ENCODE results near the gene SIMC1. TPM values are rescaled to one million over a fixed set of nuclear protein-coding genes. Genes with fewer than 3 reads are reported as not detected.
A peak's percentile ranks its signal among the peaks of the same experiment; 100 is the strongest.
"Not testable (repeated sequence)": the region's sequence is repeated elsewhere in the genome, so short reads cannot be mapped to it uniquely, and the experiment has no call there.

The SIMC1 gene
- total RNA-seq, 2 donors from 2014 or later, result 6.8 to 8.0 TPM

DNA sequence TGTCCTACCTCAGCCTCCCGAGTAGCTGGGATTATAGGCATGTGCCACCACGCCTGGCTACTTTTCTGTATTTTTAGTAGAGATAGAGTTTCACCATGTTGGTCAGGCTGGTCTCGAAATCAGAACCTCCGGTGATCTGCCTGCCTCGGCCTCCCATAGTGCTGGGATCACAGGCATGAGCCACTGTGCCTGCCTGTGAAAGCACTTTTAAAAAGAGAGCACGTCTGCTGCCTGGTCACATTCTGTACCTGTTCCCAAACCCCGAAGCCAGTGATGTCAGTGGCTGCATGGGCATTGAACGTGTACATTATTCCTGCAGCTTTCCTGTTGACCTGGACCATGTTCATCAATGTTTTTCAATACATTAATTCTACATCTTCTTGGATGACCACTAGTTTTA is 35.1 kb upstream of the SIMC1 start:
- no peak for ATAC-seq
- DNase-seq, result no peak
- intact Hi-C loops (cut with DNase I), result no loop called here

DNA sequence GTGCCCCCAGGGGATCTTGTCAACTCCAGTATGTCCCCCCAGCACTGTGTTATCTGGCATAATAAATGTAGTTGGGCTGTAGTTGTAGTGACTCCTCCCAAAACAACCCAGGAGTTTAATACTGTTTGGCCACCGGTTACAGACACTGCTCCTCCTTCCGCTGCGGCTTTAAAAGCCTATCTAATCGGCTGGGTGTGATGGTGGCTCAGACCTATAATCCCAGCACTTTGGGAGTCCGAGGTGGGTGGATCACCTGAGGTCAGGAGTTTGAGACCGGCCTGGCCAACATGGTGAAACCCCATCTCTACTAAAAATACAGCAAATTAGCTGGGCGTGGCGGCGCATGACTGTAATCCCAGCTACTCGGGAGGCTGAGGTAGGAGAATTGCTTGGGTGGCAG is 34.7 kb upstream of the SIMC1 start:
- intact Hi-C loops (cut with DNase I); DNase-seq; ATAC-seq: not testable (repeated sequence)

DNA sequence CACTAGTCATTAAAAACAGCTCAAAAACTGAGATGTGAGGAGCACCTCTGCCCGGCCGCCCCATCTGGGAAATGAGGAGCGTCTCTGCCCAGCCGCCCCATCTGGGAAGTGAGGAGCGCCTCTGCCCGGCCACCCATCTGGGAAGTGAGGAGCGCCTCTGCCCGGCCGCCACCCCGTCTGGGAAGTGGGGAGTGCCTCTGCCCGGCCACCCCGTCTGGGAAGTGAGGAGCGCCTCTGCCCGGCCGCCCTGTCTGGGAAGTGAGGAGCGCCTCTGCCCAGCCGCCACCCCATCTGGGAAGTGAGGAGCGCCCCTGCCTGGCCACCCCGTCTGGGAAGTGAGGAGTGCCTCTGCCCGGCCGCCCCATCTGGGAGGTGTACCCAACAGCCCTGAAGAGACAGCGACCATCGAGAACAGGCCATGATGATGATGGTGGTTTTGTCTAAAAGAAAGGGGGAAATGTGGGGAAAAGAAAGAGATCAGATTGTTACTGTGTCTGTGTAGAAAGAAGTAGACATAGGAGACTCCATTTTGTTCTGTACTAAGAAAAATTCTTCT is 23.7 kb upstream of the SIMC1 start:
- intact Hi-C loops (cut with DNase I); DNase-seq; ATAC-seq: not testable (repeated sequence)

DNA sequence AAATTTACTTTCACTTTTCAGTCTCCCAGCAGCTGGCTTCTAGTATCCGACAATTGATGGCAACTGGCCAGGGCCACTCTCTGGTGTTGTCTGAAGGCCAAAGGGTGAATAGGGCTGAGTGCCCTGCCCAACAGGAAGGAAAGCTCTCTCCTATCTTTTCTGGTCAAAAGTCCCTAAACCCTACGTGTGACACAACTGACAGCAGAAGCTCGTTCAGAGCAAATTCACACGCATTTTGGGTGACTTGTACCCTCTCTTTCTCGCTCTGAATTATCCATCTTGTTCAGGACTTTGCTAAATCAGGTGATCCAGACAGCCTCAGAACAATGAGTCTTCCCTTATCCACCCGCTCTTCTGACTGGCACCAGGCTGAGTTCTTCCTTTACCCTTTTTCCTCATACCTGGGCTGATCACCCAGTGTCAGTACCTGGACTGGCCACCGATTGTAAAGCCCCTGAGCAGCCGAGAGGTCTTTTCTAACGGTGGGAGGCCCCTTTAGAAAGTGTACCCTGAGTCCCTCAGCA is 21.8 kb upstream of the SIMC1 start:
- peak; percentile 69 for DNase-seq
- intact Hi-C loops (cut with DNase I), result not testable (repeated sequence)
- peak; percentile 65 to 70 for ATAC-seq

DNA sequence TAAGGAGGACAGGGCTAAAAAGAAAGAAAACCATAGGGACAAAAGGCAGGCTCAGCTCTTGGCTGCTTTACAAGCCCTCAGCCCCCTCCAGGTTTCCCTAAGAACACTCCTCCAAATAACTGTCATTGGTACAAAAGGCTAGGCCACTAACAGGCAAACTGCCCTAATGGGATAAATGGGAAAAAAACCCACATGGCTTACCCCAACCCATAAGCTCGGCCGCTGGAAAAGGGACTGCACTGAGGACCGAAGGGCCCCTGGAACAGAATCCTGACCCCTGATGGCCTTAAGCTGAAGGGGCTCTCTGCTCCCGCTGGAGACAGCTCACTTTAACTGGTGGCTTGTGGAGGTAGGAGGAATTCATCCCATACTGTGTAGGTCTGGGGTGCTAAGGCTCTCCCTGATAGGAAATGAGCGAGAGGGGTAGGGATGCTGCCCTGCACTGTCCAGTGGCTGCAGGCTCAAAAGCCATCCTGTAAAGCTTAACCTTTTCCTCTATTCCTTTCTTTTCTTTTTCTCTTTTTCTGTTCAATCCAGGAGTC is 21.0 kb upstream of the SIMC1 start:
- intact Hi-C loops (cut with DNase I); ATAC-seq; DNase-seq: not testable (repeated sequence)

DNA sequence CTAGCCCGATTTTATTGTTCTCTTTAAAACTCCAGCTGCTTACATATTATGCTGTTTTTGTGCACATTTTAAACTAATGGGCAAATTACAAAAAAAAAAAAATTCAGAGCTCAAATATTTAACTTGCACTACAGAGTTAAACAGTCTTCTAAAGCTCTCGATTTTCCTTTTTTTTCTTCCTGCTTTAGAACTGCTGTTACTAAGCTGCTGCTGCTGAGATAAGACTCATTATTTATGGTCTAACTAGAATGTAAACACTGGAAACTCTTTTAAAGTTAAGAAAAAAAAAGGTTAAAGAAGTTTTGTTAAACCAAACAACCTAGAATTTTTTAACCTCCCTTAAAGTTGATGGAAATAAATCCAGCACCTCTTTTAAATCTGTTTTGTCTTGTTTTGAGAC is 20.5 kb upstream of the SIMC1 start:
- intact Hi-C loops (cut with DNase I), result not testable (repeated sequence)

DNA sequence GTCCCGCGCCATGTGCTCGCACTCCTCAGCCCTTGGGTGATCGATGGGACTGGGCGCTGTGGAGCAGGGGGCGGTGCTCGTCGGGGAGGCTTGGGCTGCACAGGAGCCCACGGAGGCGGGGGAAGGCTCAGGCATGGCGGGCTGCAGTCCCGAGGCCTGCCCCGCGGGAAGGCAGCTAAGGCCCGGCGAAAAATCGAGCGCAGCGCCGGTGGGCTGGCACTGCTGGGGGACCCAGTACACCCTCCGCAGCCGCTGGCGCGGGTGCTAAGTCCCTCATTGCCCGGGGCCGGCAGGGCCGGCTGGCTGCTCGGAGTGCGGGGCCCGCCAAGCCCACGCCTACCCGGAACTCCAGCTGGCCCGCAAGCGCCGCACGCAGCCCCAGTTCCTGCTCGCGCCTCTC is 16.2 kb upstream of the SIMC1 start:
- DNase-seq; ATAC-seq; intact Hi-C loops (cut with DNase I): not testable (repeated sequence)

More for the DNA sequence above, 20.5 kb upstream of the SIMC1 start:
- DNase-seq, ATAC-seq: not testable (repeated sequence)

DNA sequence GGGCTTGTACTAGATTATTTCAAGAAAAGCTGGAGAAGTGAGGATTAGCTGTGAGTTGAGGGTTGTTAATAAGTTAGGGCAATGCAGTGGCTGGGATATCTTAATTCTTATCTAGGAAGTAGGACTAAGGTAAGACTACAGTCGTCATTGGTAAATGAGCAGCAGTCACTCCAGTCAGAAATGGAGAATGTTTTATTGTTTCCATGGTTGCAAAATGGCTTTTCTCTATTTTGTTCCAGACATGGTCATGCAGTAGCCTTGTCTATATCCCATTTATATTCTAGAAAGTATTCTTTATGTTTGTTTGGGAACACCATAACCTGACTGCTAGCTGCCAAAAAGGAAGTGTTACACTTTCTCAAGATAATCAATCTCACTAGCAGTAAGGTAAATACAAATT is 9.9 kb upstream of the SIMC1 start:
- DNase-seq; ATAC-seq; intact Hi-C loops (cut with DNase I): not testable (repeated sequence)

DNA sequence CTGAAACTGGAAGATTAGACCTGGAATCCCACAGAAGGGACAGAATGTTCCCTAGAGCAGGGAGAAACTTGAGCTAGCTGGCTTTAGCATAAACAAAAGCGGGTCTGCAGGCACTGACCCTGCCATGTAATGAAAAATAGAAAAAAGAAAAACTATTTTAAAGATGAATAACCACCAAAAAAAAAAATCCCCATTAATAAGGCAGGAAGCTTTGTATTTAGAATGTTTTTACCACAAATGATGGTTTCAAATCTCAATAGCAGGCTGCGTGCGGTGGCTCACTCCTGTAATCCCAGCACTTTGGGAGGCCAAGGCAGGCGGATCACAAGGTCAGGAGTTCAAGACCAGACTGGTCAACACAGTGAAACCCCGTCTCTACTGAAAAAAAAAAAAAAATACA is 5.0 kb upstream of the SIMC1 start:
- DNase-seq; intact Hi-C loops (cut with DNase I); ATAC-seq: not testable (repeated sequence)

DNA sequence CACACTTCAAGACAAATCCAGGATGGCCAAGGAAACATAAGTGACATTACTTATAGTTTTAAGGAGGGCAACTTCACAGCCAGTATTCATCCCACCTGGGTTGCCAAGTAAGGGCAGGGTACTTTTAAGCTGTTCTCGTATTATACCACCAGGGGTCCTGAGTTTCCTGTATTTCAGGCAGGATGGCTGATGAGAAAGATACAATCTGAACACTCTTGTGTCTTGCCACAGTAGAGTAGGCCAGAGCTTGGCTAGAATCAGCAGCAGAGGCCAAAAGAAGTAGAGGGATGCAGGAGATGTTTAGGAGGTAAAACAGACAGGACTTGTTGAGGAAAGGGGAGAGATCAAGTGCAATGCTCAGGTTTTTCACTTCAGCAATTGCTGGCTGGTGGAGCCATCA is 3.1 kb upstream of the SIMC1 start:
- DNase-seq; intact Hi-C loops (cut with DNase I): not testable (repeated sequence)
- peak in 1 of 2 donors; percentile 44 for ATAC-seq

DNA sequence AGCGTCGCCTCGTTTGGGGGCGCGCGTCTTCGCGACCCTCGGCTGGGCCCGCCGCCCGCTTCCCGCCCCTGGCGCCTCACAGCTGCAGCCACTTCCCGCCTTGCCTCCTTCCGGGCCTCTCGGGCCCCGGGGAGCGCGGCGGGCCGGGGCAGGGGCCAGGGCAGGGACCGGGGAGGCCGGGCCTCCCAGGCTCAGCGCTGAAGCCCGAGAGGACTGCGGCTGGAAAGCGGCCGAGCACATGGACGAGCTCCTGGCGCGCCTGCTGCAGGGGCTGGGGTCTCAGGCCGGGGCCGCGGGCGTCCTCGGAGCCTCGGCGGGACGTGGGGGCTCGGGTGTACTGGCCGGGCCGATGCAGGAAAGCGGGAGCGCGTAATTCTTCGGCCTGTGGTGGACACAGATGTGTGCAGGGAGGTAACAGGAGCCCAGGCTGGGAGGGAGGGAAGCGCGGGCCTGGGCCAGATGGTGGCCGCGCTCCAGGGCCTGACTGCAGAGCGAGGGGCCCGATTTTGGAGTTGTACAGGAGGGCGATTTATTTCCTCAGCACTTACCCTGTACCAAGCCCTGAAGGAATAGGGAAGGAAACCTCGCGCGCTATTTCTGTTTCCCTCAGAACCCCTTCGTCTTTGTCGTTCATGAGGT is 540 bp downstream of the SIMC1 start:
- intact Hi-C loops (cut with DNase I); DNase-seq: not testable (repeated sequence)
- peak; percentile 67 to 78 for ATAC-seq

DNA sequence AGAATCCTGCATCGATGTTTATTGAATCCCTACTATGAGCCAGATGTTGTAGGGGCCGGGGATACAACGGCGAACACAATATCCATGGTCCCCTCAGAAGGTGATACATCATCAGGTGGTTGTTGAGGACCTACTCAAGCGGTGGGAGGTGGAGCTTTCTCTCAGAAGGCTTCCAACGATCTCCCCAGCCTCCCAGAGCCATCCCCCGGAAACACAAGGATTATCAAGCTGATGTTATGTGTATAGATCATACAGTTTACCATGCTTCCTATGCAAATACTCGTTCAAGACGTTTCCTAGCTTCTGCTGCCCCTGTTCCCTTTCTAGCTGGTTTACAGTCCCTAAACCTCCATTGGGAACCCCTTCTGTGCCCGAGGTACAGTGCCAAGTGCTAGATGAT is 1.1 kb downstream of the SIMC1 start:
- ATAC-seq; DNase-seq; intact Hi-C loops (cut with DNase I): not testable (repeated sequence)

DNA sequence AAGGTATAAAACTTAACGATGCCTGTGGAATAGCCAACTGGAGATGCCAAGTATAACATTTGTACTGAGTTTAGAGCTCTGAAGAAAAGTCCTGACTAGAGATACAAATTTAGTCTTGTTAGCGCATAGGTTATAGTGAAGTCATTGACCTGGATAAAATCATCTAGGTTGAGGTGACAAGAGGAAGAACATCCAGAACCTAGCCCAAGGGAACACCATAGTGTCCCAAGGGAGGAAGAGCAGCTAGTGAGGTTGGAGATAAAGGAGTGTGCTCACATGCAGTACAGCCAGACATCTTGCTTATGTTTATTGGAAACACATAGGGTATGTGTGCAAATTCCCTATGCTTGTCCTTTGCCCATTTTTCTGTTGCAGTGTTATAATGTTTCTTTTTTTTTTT is 6.1 kb downstream of the SIMC1 start:
- intact Hi-C loops (cut with DNase I); DNase-seq; ATAC-seq: not testable (repeated sequence)

DNA sequence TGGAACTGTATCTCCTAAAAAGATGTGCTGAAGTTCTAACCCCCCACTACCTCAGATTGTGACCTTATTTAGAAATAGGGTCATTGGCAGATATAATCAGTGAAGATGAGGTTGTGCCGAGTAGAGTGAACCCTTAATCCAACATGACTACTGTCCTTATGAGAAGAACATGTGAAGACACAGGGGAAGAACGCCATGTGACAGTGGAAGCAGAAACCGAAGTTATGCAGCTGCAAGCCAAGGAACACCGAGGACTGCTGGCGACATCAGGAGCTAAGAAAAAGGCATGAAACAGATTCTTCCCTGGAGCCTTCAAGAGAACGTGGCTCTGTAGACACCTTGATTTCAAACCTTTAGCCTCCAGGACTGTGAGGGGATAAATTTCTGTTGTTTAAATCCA is 6.8 kb downstream of the SIMC1 start:
- DNase-seq; intact Hi-C loops (cut with DNase I); ATAC-seq: not testable (repeated sequence)

DNA sequence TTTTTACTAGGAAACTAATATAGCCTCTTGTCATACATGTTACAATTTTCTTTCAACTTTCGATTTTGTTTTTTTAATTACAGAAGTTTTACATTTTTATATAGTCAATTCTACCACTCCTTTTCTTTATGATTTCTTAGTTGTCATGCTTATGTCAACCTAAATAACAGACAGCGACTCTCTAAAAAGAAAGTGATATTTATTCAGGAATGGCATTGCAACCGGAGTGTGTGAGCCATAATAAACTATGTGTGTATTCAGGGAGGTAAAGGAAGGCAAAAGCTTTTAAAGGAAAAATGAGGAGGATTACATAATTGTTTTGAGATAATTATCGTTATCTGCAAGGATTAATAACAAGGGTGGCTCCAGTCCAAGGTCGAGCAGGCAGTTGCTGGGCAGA is 7.3 kb downstream of the SIMC1 start:
- DNase-seq; ATAC-seq; intact Hi-C loops (cut with DNase I): not testable (repeated sequence)

DNA sequence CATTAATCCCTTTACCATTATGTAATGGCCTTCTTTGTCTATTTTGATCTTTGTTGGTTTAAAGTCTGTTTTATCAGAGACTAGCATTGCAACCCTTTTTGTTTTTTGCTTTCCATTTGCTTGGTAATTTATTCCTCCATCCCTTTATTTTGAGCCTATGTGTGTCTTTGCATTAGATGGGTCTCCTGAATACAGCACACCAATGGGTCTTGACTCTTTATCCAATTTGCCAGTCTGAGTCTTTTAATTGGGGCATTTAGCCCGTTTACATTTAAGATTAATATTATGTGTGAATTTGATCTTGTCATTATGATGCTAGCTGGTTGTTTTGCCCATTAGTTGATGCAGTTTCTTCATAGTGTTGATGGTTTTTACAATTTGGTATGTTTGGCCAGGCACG is 12.5 kb downstream of the SIMC1 start:
- intact Hi-C loops (cut with DNase I); DNase-seq; ATAC-seq: not testable (repeated sequence)

DNA sequence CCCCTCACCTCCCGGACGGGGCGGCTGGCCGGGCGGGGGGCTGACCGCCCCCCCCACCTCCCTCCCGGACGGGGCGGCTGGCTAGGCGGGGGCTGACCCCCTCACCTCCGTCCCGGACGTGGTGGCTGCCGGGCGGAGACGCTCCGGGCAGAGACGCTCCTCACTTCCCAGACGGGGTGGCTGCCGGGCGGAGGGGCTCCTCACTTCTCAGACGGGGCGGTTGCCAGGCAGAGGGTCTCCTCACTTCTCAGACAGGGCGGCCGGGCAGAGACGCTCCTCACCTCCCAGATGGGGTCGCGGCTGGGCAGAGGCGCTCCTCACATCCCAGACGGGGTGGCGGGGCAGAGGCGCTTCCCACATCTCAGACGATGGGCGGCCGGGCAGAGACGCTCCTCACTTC is 13.9 kb downstream of the SIMC1 start:
- ATAC-seq; intact Hi-C loops (cut with DNase I); DNase-seq: not testable (repeated sequence)

DNA sequence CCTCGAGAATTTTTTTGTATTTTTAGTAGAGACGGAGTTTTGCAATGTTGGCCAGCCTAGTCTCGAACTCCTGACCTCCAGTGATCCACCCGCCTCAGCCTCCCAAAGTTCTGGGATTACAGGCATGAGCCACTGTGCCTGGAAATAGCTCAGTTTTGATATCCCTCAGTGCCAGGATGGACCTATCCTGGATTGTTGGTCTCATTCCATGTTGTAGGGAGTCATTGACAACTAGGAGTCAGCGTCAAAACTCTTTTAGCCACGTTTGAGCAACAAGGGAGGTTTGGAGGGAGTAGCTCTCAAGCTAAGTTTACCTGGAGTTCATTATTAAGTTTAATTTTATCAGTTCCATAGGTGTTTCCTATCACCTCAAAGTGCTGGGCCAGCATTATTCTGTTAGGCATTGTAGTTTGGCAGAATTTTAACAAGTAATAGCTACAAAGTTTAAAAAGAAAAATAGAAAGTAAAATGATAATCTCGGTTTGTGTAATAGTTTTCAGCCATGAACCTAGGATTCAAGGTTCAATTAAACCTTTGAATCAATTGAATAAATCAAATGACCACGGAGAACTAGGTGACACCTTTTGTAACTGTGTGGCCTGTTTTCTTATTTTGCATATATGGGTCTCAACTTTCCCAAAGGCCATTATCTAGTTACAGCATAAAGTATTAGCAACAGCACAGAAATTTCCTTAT is 15.3 kb downstream of the SIMC1 start:
- ATAC-seq; DNase-seq; intact Hi-C loops (cut with DNase I): not testable (repeated sequence)

DNA sequence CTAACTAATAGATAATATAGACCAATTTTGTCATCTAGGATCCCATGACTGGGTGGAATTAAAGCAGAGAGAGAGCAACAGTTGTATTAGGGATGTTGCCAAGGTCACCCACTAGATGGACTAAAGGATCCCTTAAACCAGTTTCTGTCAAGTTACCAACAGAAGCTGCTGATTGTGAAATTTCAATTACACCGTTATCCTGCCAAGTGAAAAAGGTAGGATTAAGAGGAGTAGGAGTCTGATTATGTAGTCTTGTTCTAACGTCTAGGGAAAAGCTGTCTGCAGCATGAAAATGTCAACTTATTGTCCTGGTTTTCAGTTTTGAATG is 15.8 kb downstream of the SIMC1 start:
- ATAC-seq, result peak in 1 of 2 donors; percentile 44
- DNase-seq; intact Hi-C loops (cut with DNase I): not testable (repeated sequence)
